Measurements from ENCODE around the gene MLPH. TPM values are rescaled to one million over a fixed set of nuclear protein-coding genes. Genes with fewer than 3 reads are reported as not detected.

Gene MLPH
- total and polyA plus RNA-seq, 2 of the 4 experiments (the other 2 are of a cell fraction): 13.8 to 21.6 TPM

- H3K4me1 ChIP-seq (ENCODE audit: control insufficient read depth, insufficient read depth, low read length): peaks cover 21% of the 10 kb centered on the region
- no peaks in the 10 kb centered on the region for H3K9me3 ChIP-seq (ENCODE audit: control insufficient read depth, insufficient read depth, low read length)
- no peak overlapping the region for H3K23ac ChIP-seq (ENCODE audit: low read depth, low read length)
- peak overlapping the region; percentile 49 to 72; a peak in 2 of 4 replicates for H4K8ac ChIP-seq (ENCODE audit: low read depth in 2 of 2, low read length in 2 of 2)
- H3K4ac ChIP-seq (ENCODE audit: low read depth, low read length): peak overlapping the region; percentile 81
- H3K56ac ChIP-seq (ENCODE audit: extremely low read depth, insufficient read depth, low read length): no peak overlapping the region; the same call in 1 of the 2 replicates
- no TSS peak for BruUV-seq (replicated peaks)
- peak overlapping the region; percentile 78 for H2AFZ ChIP-seq (replicated peaks; ENCODE audit: low read length, poor library complexity)
- no peaks in the 10 kb centered on the region for H3K27me3 ChIP-seq (ENCODE audit: control insufficient read depth, insufficient read depth, low read length)
- H4K20me1 ChIP-seq (ENCODE audit: insufficient read depth, low read length): no peaks in the 10 kb centered on the region
- H2BK20ac ChIP-seq (ENCODE audit: low read depth, low read length): peak overlapping the region; percentile 76
- POLR2A ChIA-PET (ENCODE audit: unreplicated experiment): interaction anchor here (1.2 kb wide), 1 partner anchor 57 kb away, joined by 3 read pairs; the partner anchor contains the start of gene COL6A3
- peak overlapping the region; percentile 85 for H4K91ac ChIP-seq (ENCODE audit: insufficient read depth, low read depth, low read length)
- peak overlapping the region; percentile 12; the same call in 1 of the 3 replicates for H2BK15ac ChIP-seq (ENCODE audit: low read depth, low read length)
- WGBS, 2 experiments (ENCODE audit: extremely low coverage in 2 of 2, insufficient read length in 1 of 2): 55% methylated on average over 5 of the region's 14 CpGs; no CpG with 5 or more reads in 1 of the 2 experiments
- H3K79me1 ChIP-seq (ENCODE audit: low read depth in 1 of 2, low read length in 2 of 2): peaks cover 6 to 30% of the 10 kb centered on the region in 2 experiments; a peak in 3 of 4 replicates
- peak overlapping the region; percentile 83 for H2BK120ac ChIP-seq (ENCODE audit: low read depth, low read length)
- no peaks in the 10 kb centered on the region for H3K36me3 ChIP-seq (ENCODE audit: control insufficient read depth, insufficient read depth, low read length)
- peak overlapping the region; percentile 35 for H3K14ac ChIP-seq (replicated peaks; ENCODE audit: low read depth, low read length)
- CTCF ChIA-PET: interaction anchor here (0.5 to 3.9 kb wide), 16 partner anchors 10 to 349 kb away, joined by 3 to 18 read pairs (median 4); no protein-coding TSS in a partner anchor
- ATAC-seq (ENCODE audit: low read depth): peak; percentile 56
- dilution Hi-C loops (cut with HindIII; ENCODE audit: low sequenced_read_pairs, unreplicated experiment): no loop called here
- TF ChIP-seq RAD21 (IDR thresholded peaks at IDR 0.05; ENCODE audit: low read length) (peak; percentile 79), NFE2L2 (IDR thresholded peaks at IDR 0.05; ENCODE audit: low read depth, low read length) (no peak), SMC3 (IDR thresholded peaks at IDR 0.05; ENCODE audit: low read depth, low read length) (peak; percentile 82)
- TF ChIP-seq, protein P1, sequence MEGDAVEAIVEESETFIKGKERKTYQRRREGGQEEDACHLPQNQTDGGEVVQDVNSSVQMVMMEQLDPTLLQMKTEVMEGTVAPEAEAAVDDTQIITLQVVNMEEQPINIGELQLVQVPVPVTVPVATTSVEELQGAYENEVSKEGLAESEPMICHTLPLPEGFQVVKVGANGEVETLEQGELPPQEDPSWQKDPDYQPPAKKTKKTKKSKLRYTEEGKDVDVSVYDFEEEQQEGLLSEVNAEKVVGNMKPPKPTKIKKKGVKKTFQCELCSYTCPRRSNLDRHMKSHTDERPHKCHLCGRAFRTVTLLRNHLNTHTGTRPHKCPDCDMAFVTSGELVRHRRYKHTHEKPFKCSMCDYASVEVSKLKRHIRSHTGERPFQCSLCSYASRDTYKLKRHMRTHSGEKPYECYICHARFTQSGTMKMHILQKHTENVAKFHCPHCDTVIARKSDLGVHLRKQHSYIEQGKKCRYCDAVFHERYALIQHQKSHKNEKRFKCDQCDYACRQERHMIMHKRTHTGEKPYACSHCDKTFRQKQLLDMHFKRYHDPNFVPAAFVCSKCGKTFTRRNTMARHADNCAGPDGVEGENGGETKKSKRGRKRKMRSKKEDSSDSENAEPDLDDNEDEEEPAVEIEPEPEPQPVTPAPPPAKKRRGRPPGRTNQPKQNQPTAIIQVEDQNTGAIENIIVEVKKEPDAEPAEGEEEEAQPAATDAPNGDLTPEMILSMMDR (conservative IDR thresholded peaks at IDR 0.05; ENCODE audit: low read depth, low read length): peak; percentile 74
- no peak overlapping the region for H2BK5ac ChIP-seq (ENCODE audit: low read depth, low read length, poor library complexity, severe bottlenecking)
- H3K4me3 ChIP-seq (ENCODE audit: insufficient read depth, low read depth, low read length): no peak overlapping the region
- in situ Hi-C loops (cut with MboI; ENCODE audit: low sequenced_read_pairs): loop anchor here (5.0 to 10.0 kb wide), 2 partner anchors 49 to 317 kb away; no protein-coding TSS in a partner anchor
- 0 out of 2 replicates have a peak overlapping the region, but pooled peaks have one; percentile 7 for H4K5ac ChIP-seq (ENCODE audit: low read depth, low read length)
- no peak overlapping the region for H3K9ac ChIP-seq (ENCODE audit: low read depth, low read length)
- DNase-seq: peak; percentile 68
- peak overlapping the region; percentile 8 for H2AK9ac ChIP-seq (replicated peaks; ENCODE audit: low read depth, low read length, poor library complexity)
- no peak overlapping the region for H3K27ac ChIP-seq (ENCODE audit: insufficient read depth, low read length)
- H3K18ac ChIP-seq (ENCODE audit: low read depth, low read length): no peak overlapping the region
- H2AK5ac ChIP-seq (ENCODE audit: low read depth, low read length): peak overlapping the region; percentile 64
- intact Hi-C loops (cut with micrococcal nuclease): loop anchor here (1.0 to 10.0 kb wide), 2 partner anchors 101 to 347 kb away; no protein-coding TSS in a partner anchor
- peaks cover 15% of the 10 kb centered on the region for H3K9me1 ChIP-seq (ENCODE audit: insufficient read depth, low read length)
- no peak overlapping the region for H3K4me2 ChIP-seq (ENCODE audit: low read depth, low read length)
These were observed 15.4 kb upstream of the MLPH start for GRCh38 chr2:237471438-237472186.

Data from IMR-90 (cell line).